Erythroblast (primary cell): ENCODE results near the gene SLC25A45.

Experiments
- DNase-seq, 2 experiments: peaks; one replicate each; lab custom pipeline; 2025; lab: John Stamatoyannopoulos, UW
- GATA1 ChIP-seq: IDR thresholded peaks from 2 replicates; pipeline ENCODE4 v1.6.1; 2011; ENCODE audit warnings: low read depth, mild to moderate bottlenecking, control low read depth, low read length, moderate library complexity
- POLR2A ChIP-seq: IDR thresholded peaks from 2 replicates; pipeline ENCODE4 v1.6.1; 2011; ENCODE audit warnings: mild to moderate bottlenecking, low read length

SLC25A45 gene

DNA sequence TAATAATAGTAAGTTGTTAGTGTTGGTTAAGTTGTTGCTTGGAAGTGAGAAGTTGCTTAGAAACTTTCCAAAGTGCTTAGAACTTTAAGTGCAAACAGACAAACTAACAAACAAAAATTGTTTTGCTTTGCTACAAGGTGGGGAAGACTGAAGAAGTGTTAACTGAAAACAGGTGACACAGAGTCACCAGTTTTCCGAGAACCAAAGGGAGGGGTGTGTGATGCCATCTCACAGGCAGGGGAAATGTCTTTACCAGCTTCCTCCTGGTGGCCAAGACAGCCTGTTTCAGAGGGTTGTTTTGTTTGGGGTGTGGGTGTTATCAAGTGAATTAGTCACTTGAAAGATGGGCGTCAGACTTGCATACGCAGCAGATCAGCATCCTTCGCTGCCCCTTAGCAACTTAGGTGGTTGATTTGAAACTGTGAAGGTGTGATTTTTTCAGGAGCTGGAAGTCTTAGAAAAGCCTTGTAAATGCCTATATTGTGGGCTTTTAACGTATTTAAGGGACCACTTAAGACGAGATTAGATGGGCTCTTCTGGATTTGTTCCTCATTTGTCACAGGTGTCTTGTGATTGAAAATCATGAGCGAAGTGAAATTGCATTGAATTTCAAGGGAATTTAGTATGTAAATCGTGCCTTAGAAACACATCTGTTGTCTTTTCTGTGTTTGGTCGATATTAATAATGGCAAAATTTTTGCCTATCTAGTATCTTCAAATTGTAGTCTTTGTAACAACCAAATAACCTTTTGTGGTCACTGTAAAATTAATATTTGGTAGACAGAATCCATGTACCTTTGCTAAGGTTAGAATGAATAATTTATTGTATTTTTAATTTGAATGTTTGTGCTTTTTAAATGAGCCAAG lies 42.9 kb upstream of the SLC25A45 start:
- TF ChIP-seq GATA1 (no peak), POLR2A (peak; percentile 85)
- DNase-seq: peak; percentile 90 to 95

GRCh38 chr11:65424205-65425104 lies 42.0 kb upstream of the SLC25A45 start:
- TF ChIP-seq GATA1 (no peak), POLR2A (peak; percentile 61)
- peak; percentile 72 to 86 for DNase-seq

DNA sequence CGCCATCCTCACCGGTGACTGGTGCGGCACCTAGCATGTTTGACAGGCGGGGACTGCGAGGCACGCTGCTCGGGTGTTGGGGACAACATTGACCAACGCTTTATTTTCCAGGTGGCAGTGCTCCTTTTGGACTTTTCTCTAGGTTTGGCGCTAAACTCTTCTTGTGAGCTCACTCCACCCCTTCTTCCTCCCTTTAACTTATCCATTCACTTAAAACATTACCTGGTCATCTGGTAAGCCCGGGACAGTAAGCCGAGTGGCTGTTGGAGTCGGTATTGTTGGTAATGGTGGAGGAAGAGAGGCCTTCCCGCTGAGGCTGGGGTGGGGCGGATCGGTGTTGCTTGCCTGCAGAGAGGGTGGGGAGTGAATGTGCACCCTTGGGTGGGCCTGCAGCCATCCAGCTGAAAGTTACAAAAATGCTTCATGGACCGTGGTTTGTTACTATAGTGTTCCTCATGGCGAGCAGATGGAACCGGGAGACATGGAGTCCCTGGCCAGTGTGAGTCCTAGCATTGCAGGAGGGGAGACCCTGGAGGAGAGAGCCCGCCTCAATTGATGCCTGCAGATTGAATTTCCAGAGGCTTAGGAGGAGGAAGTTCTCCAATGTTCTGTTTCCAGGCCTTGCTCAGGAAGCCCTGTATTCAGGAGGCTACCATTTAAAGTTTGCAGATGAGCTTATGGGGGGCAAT lies 41.2 kb upstream of the SLC25A45 start:
- TF ChIP-seq GATA1 (no peak), POLR2A (peak; percentile 64)
- peak; percentile 71 to 88 for DNase-seq

DNA sequence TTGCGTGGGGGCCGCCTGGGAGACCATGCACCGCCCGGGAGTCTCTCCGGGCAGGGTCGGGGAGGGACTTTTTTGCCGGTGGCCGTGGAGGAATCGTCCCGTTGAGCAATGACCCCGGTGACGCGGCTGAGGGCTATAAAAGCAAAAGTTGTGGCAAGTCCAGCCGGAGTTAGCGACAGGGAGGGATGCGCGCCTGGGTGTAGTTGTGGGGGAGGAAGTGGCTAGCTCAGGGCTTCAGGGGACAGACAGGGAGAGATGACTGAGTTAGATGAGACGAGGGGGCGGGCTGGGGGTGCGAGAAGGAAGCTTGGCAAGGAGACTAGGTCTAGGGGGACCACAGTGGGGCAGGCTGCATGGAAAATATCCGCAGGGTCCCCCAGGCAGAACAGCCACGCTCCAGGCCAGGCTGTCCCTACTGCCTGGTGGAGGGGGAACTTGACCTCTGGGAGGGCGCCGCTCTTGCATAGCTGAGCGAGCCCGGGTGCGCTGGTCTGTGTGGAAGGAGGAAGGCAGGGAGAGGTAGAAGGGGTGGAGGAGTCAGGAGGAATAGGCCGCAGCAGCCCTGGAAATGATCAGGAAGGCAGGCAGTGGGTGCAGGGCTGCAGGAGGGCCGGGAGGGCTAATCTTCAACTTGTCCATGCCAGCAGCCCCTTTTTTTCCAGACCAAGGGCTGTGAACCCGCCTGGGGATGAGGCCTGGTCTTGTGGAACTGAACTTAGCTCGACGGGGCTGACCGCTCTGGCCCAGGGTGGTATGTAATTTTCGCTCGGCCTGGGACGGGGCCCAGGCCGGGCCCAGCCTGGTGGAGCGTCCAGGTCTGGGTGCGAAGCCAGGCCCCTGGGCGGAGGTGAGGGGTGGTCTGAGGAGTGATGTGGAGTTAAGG lies 40.4 kb upstream of the SLC25A45 start, which contains the start of gene NEAT1:
TSS of gene NEAT1 (plus strand) at position 166 of the 883 bp plus-strand sequence.
- TF ChIP-seq GATA1 (no peak), POLR2A (peak; percentile 100)
- peak; percentile 94 to 98 for DNase-seq

DNA sequence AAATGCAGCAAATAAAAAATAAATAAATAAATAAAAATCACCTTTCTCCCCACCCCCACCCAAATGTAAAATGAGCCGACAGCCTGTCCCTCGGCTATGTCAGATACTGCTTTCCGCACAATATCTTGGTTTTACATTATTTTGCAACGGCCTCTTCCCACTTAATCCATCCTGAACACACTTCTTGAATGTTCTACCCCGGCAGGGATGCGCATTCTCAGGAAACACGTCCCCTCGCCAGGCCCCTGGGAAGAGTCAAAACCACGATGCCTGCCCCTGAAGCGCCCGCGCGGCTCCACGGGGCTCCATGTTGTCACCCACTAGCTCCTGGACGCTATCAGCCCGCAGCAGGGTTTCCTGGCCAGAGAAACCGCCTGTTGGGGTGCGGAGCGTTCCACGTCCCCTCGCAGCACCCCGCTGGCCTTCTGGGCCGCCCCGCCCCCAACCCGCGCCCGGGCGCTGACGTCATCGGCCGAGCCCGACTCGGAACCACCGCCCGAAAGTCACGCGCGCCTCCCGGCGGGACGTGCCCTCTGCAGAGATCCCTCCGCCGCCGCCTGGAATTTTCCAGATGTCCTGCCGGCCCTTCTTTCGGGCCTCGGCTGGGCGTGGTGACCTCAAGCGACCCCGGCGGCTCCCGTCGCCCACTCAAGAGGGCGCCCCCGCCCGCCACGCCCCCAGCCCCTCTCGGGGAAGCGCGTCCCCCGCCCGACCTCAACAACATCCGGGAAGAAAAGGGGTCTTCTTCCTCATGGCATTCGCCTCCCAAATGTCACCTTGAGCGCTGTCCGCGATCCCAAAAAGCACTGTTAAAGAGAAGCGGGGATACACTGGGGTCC lies 39.6 kb upstream of the SLC25A45 start:
- TF ChIP-seq POLR2A: no peak
- peak; percentile 63 for TF ChIP-seq GATA1
- DNase-seq: peak; percentile 99 to 100

GRCh38 chr11:65420979-65421793 lies 38.7 kb upstream of the SLC25A45 start:
- peak; percentile 98 for DNase-seq
- TF ChIP-seq POLR2A (peak; percentile 97), GATA1 (no peak)

DNA sequence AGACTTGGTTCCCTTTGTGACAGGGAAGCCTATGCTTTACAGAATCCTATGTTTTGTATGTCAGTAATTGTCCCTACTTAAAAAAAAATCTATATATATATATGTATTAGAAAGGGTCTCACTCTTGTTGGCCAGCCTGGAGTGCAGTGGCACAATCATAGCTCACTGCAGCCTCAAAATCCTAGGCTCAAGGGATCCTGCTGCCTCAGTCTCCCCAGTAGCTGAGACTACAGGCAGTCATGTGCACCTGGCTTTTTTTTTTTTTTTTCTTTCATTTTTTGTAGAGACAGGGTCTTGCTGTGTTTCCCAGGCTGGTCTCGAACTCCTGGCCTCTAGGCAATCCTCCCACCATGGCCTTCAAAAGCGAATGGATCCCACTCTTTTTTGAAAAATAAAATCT lies 38.1 kb upstream of the SLC25A45 start:
- no peak for DNase-seq
- TF ChIP-seq GATA1 (no peak), POLR2A (no peak)

- TF ChIP-seq GATA1 (no peak), POLR2A (peak; percentile 83)
- peak; percentile 86 to 93 for DNase-seq
Measured at GRCh38 chr11:65419772-65420481, 37.5 kb upstream of the SLC25A45 start.

DNA sequence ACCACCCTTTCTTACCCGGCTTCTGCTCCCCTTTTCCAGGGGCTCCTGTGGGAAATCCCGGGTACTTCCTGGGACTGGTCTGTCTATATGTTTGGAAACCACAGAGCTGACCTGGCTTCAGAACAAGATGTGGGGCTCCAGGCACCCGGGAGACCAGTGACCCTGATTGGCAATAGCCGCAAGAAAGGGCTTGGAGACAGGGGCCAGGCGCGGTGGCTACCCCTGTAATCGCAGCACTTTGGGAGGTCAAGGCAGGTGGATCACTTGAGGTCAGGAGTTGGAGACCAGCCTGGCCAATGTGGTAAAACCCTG lies 37.0 kb upstream of the SLC25A45 start:
- DNase-seq: no peak
- TF ChIP-seq POLR2A: no peak
- TF ChIP-seq GATA1: no peak

GRCh38 chr11:65418681-65419459 lies 36.4 kb upstream of the SLC25A45 start:
- peak; percentile 100 for DNase-seq
- TF ChIP-seq POLR2A (peak; percentile 92), GATA1 (no peak)
